Astrocyte (in vitro differentiated cells and primary cell): ENCODE results near the gene DOCK1. TPM values are rescaled to one million over a fixed set of nuclear protein-coding genes. Genes with fewer than 3 reads are reported as not detected.
A peak's percentile ranks its signal among the peaks of the same experiment; 100 is the strongest.

ENCODE experiments used
- DNase-seq: peaks from one replicate; pipeline ENCODE4 v3.0.0-alpha.2; 2010; ENCODE audit warnings: low read depth
- FAIRE-seq: peaks from 2 replicates; lab custom pipeline; 2011; peaks lifted over from hg19 to GRCh38; lab: Jason Lieb, UNC
- H2AFZ ChIP-seq: 2 replicates; pipeline ENCODE4 v1.6.0; 2012; ENCODE audit warnings: low read depth, low read length, inconsistent platforms
- H3K27ac ChIP-seq: 2 replicates; pipeline ENCODE4 v1.5.1; 2011; ENCODE audit warnings: low read depth, low read length, inconsistent platforms
- H3K27me3 ChIP-seq: 2 replicates; pipeline ENCODE4 v1.6.0; 2011; ENCODE audit warnings: low read length, inconsistent platforms; ENCODE audit not compliant: insufficient read depth
- H3K36me3 ChIP-seq: 2 replicates; pipeline ENCODE4 v1.5.1; 2011; ENCODE audit warnings: low read length, inconsistent platforms; ENCODE audit not compliant: insufficient read depth
- H3K4me1 ChIP-seq: 2 replicates; pipeline ENCODE4 v1.5.1; 2011; ENCODE audit warnings: low read length, inconsistent platforms; ENCODE audit not compliant: insufficient read depth
- H3K4me2 ChIP-seq: 2 replicates; pipeline ENCODE4 v1.6.0; 2012; ENCODE audit warnings: low read length, inconsistent platforms
- H3K4me3 ChIP-seq: 2 replicates; pipeline ENCODE4 v1.5.1; 2011; ENCODE audit warnings: low read depth, mild to moderate bottlenecking, low read length, inconsistent platforms; ENCODE audit not compliant: insufficient read depth
- H3K79me2 ChIP-seq: 2 replicates; pipeline ENCODE4 v1.6.0; 2012; ENCODE audit warnings: mild to moderate bottlenecking, low read length, inconsistent platforms; ENCODE audit not compliant: insufficient read depth
- H3K9ac ChIP-seq: 2 replicates; pipeline ENCODE4 v1.6.0; 2012; ENCODE audit warnings: mild to moderate bottlenecking, low read length, inconsistent platforms
- H3K9me3 ChIP-seq: 2 replicates; pipeline ENCODE4 v1.5.1; 2012; ENCODE audit warnings: low read depth, mild to moderate bottlenecking, low read length, inconsistent platforms; ENCODE audit not compliant: insufficient read depth
- H4K20me1 ChIP-seq: 2 replicates; pipeline ENCODE4 v1.6.0; 2012; ENCODE audit warnings: low read length, inconsistent platforms; ENCODE audit not compliant: insufficient read depth
- H3K27ac Mint-ChIP-seq: one replicate; pipeline ENCODE4 v1.8.0; 2021; ENCODE audit warnings: mild to moderate bottlenecking, mixed read lengths; ENCODE audit not compliant: unreplicated experiment
- H3K27me3 Mint-ChIP-seq: one replicate; pipeline ENCODE4 v1.8.0; 2021; ENCODE audit warnings: low read depth, mixed read lengths; ENCODE audit not compliant: unreplicated experiment
- H3K36me3 Mint-ChIP-seq: one replicate; pipeline ENCODE4 v1.8.0; 2021; ENCODE audit warnings: low read depth, mixed read lengths; ENCODE audit not compliant: unreplicated experiment
- H3K4me1 Mint-ChIP-seq: one replicate; pipeline ENCODE4 v1.8.0; 2021; ENCODE audit warnings: low read depth, mixed read lengths; ENCODE audit not compliant: unreplicated experiment
- H3K4me3 Mint-ChIP-seq: one replicate; pipeline ENCODE4 v1.8.0; 2021; ENCODE audit warnings: mild to moderate bottlenecking, moderate library complexity, mixed read lengths; ENCODE audit not compliant: unreplicated experiment
- H3K9me3 Mint-ChIP-seq: one replicate; pipeline ENCODE4 v1.8.0; 2021; ENCODE audit warnings: mild to moderate bottlenecking, mixed read lengths; ENCODE audit not compliant: unreplicated experiment
- CTCF ChIP-seq: IDR thresholded peaks from 2 replicates; pipeline ENCODE4 v1.5.1; 2011; ENCODE audit warnings: low read depth, mild to moderate bottlenecking, inconsistent platforms, low read length, moderate library complexity; ENCODE audit not compliant: insufficient read depth
- EZH2 ChIP-seq: IDR thresholded peaks from 2 replicates; pipeline ENCODE4 v1.6.1; 2012; ENCODE audit warnings: mild to moderate bottlenecking, low read length, inconsistent platforms; ENCODE audit not compliant: insufficient read depth
- total RNA-seq: library from RNA; stranded (reverse); gene quantifications from 2 replicates; pipeline ENCODE4 v1.2.1, GENCODE V29; 2021

Gene DOCK1
- total RNA-seq, 1 donor from 2014 or later: 42.5 TPM

- DNase-seq: no peak
- Mint-ChIP-seq H3K9me3 (no peaks in the 10 kb centered on the region), H3K4me3 (no peak overlapping the region), H3K27ac (no peak overlapping the region), H3K4me1 (peaks cover 7% of the 10 kb centered on the region), H3K36me3 (peaks cover 10% of the 10 kb centered on the region), H3K27me3 (no peaks in the 10 kb centered on the region)
- Histone ChIP-seq H3K9me3 (no peaks in the 10 kb centered on the region), H4K20me1 (peaks cover 65% of the 10 kb centered on the region), H3K27ac (no peak overlapping the region), H3K36me3 (peaks cover 14% of the 10 kb centered on the region), H3K4me1 (no peaks in the 10 kb centered on the region), H3K4me3 (no peak overlapping the region), H3K9ac (no peak overlapping the region), H3K79me2 (no peaks in the 10 kb centered on the region), H3K4me2 (no peak overlapping the region), H3K27me3 (no peaks in the 10 kb centered on the region), H2AFZ (no peak overlapping the region)
- TF ChIP-seq EZH2 (no peak), CTCF (no peak)
- FAIRE-seq: no peak
These were observed 209.9 kb downstream of the DOCK1 start for GRCh38 chr10:127115100-127115499.

- peaks cover 7% of the 10 kb centered on the region for H3K4me1 Mint-ChIP-seq
- Histone ChIP-seq H3K9me3 (no peaks in the 10 kb centered on the region), H3K4me3 (no peak overlapping the region), H3K79me2 (no peaks in the 10 kb centered on the region), H3K4me2 (no peak overlapping the region), H3K27me3 (no peaks in the 10 kb centered on the region), H3K27ac (no peak overlapping the region), H2AFZ (no peak overlapping the region), H3K36me3 (no peaks in the 10 kb centered on the region), H3K4me1 (no peaks in the 10 kb centered on the region), H3K9ac (no peak overlapping the region), H4K20me1 (peaks cover 75% of the 10 kb centered on the region)
- DNase-seq (peak; percentile 43), FAIRE-seq (no peak)
- no peak overlapping the region for H3K27ac Mint-ChIP-seq
- no peaks in the 10 kb centered on the region for H3K9me3 Mint-ChIP-seq
- no peak overlapping the region for H3K4me3 Mint-ChIP-seq
- no peaks in the 10 kb centered on the region for H3K27me3 Mint-ChIP-seq
- TF ChIP-seq CTCF (no peak), EZH2 (no peak)
- H3K36me3 Mint-ChIP-seq: peaks cover 12% of the 10 kb centered on the region
These were observed 211.9 kb downstream of the DOCK1 start for GRCh38 chr10:127117125-127117524.

GRCh38 chr10:127118034-127118433 is 212.8 kb downstream of the DOCK1 start:
- Mint-ChIP-seq H3K27ac (no peak overlapping the region), H3K4me1 (peaks cover 7% of the 10 kb centered on the region), H3K36me3 (peaks cover 11% of the 10 kb centered on the region), H3K9me3 (no peaks in the 10 kb centered on the region), H3K27me3 (no peaks in the 10 kb centered on the region), H3K4me3 (no peak overlapping the region)
- H3K4me3 ChIP-seq: no peak overlapping the region
- no peaks in the 10 kb centered on the region for H3K27me3 ChIP-seq
- H3K27ac ChIP-seq: no peak overlapping the region
- H3K9me3 ChIP-seq: no peaks in the 10 kb centered on the region
- no peak for TF ChIP-seq CTCF
- no peak for TF ChIP-seq EZH2
- no peak overlapping the region for H3K9ac ChIP-seq
- H3K4me2 ChIP-seq: no peak overlapping the region
- H2AFZ ChIP-seq: no peak overlapping the region
- DNase-seq (no peak), FAIRE-seq (no peak)
- H4K20me1 ChIP-seq: peaks cover 75% of the 10 kb centered on the region
- no peaks in the 10 kb centered on the region for H3K36me3 ChIP-seq
- H3K4me1 ChIP-seq: no peaks in the 10 kb centered on the region
- no peaks in the 10 kb centered on the region for H3K79me2 ChIP-seq
